ENCODE results near the gene MICAL3. TPM values are rescaled to one million over a fixed set of nuclear protein-coding genes. Genes with fewer than 3 reads are reported as not detected.
A peak's percentile ranks its signal among the peaks of the same experiment; 100 is the strongest.
"Not testable (repeated sequence)": the region's sequence is repeated elsewhere in the genome, so short reads cannot be mapped to it uniquely, and the experiment has no call there.

The MICAL3 gene
- total and polyA plus RNA-seq, 2 experiments from 2014 or later: 27.3 to 76.9 TPM

DNA sequence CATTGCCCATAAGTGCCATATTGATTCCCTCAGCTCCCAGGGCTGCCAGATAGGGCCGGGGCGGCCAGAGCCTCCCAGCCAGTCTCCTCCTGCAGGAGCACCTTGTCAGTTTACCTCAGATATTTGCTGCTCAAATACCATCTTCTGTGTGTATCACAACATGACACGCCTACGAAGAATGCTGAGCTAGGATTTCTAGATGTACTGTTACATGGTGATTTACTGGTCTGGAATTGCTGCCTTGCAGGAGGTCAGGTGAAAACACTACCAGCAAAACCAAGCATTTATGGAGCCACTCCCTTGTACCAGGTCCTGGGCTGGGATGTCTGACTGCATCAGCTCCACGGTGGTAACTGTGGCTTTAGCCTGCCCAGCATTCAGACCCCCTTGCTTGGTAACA, 11.8 kb downstream of the MICAL3 start:
- TF ChIP-seq, protein P1, sequence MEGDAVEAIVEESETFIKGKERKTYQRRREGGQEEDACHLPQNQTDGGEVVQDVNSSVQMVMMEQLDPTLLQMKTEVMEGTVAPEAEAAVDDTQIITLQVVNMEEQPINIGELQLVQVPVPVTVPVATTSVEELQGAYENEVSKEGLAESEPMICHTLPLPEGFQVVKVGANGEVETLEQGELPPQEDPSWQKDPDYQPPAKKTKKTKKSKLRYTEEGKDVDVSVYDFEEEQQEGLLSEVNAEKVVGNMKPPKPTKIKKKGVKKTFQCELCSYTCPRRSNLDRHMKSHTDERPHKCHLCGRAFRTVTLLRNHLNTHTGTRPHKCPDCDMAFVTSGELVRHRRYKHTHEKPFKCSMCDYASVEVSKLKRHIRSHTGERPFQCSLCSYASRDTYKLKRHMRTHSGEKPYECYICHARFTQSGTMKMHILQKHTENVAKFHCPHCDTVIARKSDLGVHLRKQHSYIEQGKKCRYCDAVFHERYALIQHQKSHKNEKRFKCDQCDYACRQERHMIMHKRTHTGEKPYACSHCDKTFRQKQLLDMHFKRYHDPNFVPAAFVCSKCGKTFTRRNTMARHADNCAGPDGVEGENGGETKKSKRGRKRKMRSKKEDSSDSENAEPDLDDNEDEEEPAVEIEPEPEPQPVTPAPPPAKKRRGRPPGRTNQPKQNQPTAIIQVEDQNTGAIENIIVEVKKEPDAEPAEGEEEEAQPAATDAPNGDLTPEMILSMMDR (IDR thresholded peaks at IDR 0.05; ENCODE audit: low read depth, low read length): no peak
- Histone ChIP-seq H3K4me3 (no peak overlapping the region), H3K4me1 (ENCODE audit: low read depth) (peaks cover 5% of the 10 kb centered on the region), H3K27ac (no peak overlapping the region), H3K9me3 (ENCODE audit: low read depth) (no peaks in the 10 kb centered on the region), H3K27me3 (no peaks in the 10 kb centered on the region), H3K36me3 (no peaks in the 10 kb centered on the region)
- DNase-seq (ENCODE audit: low read depth in 1 of 2, low spot score in 1 of 2): no peak

GRCh38 chr22:18010266-18010665, 14.1 kb downstream of the MICAL3 start:
- Histone ChIP-seq H3K9me3 (ENCODE audit: low read depth) (no peaks in the 10 kb centered on the region), H3K27me3 (no peaks in the 10 kb centered on the region), H3K27ac (peak overlapping the region; percentile 28), H3K4me3 (no peak overlapping the region), H3K4me1 (ENCODE audit: low read depth) (peaks cover 5% of the 10 kb centered on the region), H3K36me3 (no peaks in the 10 kb centered on the region)
- TF ChIP-seq, protein P1 (IDR thresholded peaks at IDR 0.05; ENCODE audit: low read depth, low read length): no peak
- DNase-seq (ENCODE audit: low read depth in 1 of 2, low spot score in 1 of 2): no peak

DNA sequence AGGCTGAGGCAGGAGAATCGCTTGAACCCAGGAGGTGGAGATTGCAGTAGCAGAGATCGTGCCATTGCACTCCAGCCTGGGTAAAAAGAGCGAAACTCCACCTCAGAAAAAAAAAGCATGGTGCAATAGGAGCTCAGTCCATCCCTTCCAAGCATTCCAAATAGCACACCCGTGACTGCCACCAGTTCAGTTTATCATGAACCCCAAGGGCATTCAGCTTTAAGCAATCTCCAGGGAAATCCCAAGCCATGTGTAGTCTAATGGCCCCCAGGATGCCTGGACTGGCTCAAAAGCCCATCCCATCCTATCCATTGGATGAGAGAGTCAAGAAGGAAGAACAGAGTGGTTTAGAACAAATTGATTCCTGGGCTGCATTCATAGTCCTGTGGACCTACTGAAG, 16.2 kb downstream of the MICAL3 start:
- no peak for DNase-seq (ENCODE audit: low read depth in 1 of 2, low spot score in 1 of 2)
- Histone ChIP-seq H3K4me1 (ENCODE audit: low read depth) (peaks cover 5% of the 10 kb centered on the region), H3K27ac (no peak overlapping the region), H3K27me3 (no peaks in the 10 kb centered on the region), H3K4me3 (no peak overlapping the region), H3K36me3 (no peaks in the 10 kb centered on the region), H3K9me3 (ENCODE audit: low read depth) (no peaks in the 10 kb centered on the region)
- TF ChIP-seq, protein P1 (IDR thresholded peaks at IDR 0.05; ENCODE audit: low read depth, low read length): no peak

GRCh38 chr22:18005201-18005926, 19.0 kb downstream of the MICAL3 start:
- no peaks in the 10 kb centered on the region for H3K27me3 ChIP-seq
- H3K4me3 ChIP-seq: no peak overlapping the region
- no peak overlapping the region for H3K27ac ChIP-seq
- peaks cover 1% of the 10 kb centered on the region for H3K4me1 ChIP-seq (ENCODE audit: low read depth)
- TF ChIP-seq, protein P1 (IDR thresholded peaks at IDR 0.05; ENCODE audit: low read depth, low read length): no peak
- no peaks in the 10 kb centered on the region for H3K9me3 ChIP-seq (ENCODE audit: low read depth)
- no peaks in the 10 kb centered on the region for H3K36me3 ChIP-seq
- DNase-seq (ENCODE audit: low read depth in 1 of 2, low spot score in 1 of 2): no peak

- H3K4me3 ChIP-seq; H3K4me1 ChIP-seq (ENCODE audit: low read depth); H3K36me3 ChIP-seq; DNase-seq (ENCODE audit: low read depth in 1 of 2, low spot score in 1 of 2); H3K9me3 ChIP-seq (ENCODE audit: low read depth); H3K27me3 ChIP-seq: not testable (repeated sequence)
- H3K27ac ChIP-seq: peak overlapping the region; percentile 99
Observed at GRCh38 chr22:18001894-18002315, 22.5 kb downstream of the MICAL3 start.

- peak overlapping the region; percentile 99 for H3K27ac ChIP-seq
Observed at GRCh38 chr22:18001040-18001893, 23.1 kb downstream of the MICAL3 start.

More at GRCh38 chr22:18001040-18001893, 23.1 kb downstream of the MICAL3 start:
- no peaks in the 10 kb centered on the region for H3K36me3 ChIP-seq
- no peaks in the 10 kb centered on the region for H3K9me3 ChIP-seq (ENCODE audit: low read depth)
- peak; percentile 96 to 99 for DNase-seq (ENCODE audit: low read depth in 1 of 2, low spot score in 1 of 2)
- peaks cover 10% of the 10 kb centered on the region for H3K4me1 ChIP-seq (ENCODE audit: low read depth)
- no peaks in the 10 kb centered on the region for H3K27me3 ChIP-seq
- TF ChIP-seq, protein P1 (IDR thresholded peaks at IDR 0.05; ENCODE audit: low read depth, low read length): peak; percentile 40
- H3K4me3 ChIP-seq: peak overlapping the region; percentile 93
